ENCODE data around the gene EEF1AKMT2.

GRCh38 chr10:124791547-124792348 lies at the start of gene EEF1AKMT2:
- TF ChIP-seq SUZ12 (IDR thresholded peaks at IDR 0.05; ENCODE audit: extremely low read depth, insufficient read depth, insufficient read length) (no peak), YY1 (IDR thresholded peaks at IDR 0.05; ENCODE audit: insufficient read depth, insufficient read length) (no peak)

Data from NT2/D1 (cell line).